HepG2 (cell line): ENCODE data around the gene NOL4L. TPM values are rescaled to one million over a fixed set of nuclear protein-coding genes. Genes with fewer than 3 reads are reported as not detected.
A peak's percentile ranks its signal among the peaks of the same experiment; 100 is the strongest.

Source experiments
- KAT2B ChIP-seq: fragments of 150-350 bp; IDR thresholded peaks from 2 replicates; pipeline ENCODE4 v1.6.1; 2014; ENCODE audit warnings: low read depth, low read length, borderline replicate concordance
- KLF16 ChIP-seq, 2 experiments: sonication (generic) in 1 of 2; formaldehyde crosslinking in 1 of 2; IDR thresholded peaks; 2 replicates each; pipeline versions ENCODE4 v1.6.1 to v1.8.0; 2016 to 2023; ENCODE audit warnings: missing genetic modification reagents in 2 of 2, missing compliant biosample characterization in 1 of 2
- LBX2 ChIP-seq: sonication (generic); formaldehyde crosslinking; IDR thresholded peaks from 2 replicates; pipeline ENCODE4 v1.5.0; 2020; ENCODE audit warnings: missing genetic modification reagents, mild to moderate bottlenecking, borderline replicate concordance
- NR2C2 ChIP-seq: sonication (generic); formaldehyde crosslinking; IDR thresholded peaks from 2 replicates; pipeline ENCODE4 v1.4.0; 2020; ENCODE audit warnings: missing genetic modification reagents, mild to moderate bottlenecking, moderate library complexity, borderline replicate concordance
- PHF21A ChIP-seq: sonication (generic); formaldehyde crosslinking; IDR thresholded peaks from 2 replicates; pipeline ENCODE4 v1.5.0; 2020; ENCODE audit warnings: mild to moderate bottlenecking, missing genetic modification reagents
- PPARG ChIP-seq: conservative IDR thresholded peaks from 2 replicates; pipeline ENCODE4 v1.6.1; 2016; ENCODE audit warnings: missing biosample characterization, missing genetic modification reagents
- PRMT3 ChIP-seq: sonication (generic); formaldehyde crosslinking; IDR thresholded peaks from 2 replicates; pipeline ENCODE4 v1.8.1; 2022; ENCODE audit warnings: low read depth, mild to moderate bottlenecking, moderate library complexity, missing genetic modification reagents, borderline replicate concordance
- PTBP1 ChIP-seq: fragments of 200-400 bp; formaldehyde crosslinking; IDR thresholded peaks from 2 replicates; pipeline ENCODE4 v1.6.1; 2018; ENCODE audit warnings: low read length, low read depth; ENCODE audit not compliant: poor library complexity, severe bottlenecking
- REPIN1 ChIP-seq: sonication (generic); formaldehyde crosslinking; IDR thresholded peaks from 2 replicates; pipeline ENCODE4 v1.8.0; 2022; ENCODE audit warnings: missing genetic modification reagents, low read depth, mild to moderate bottlenecking, borderline replicate concordance
- SP2 ChIP-seq: sonication (generic); formaldehyde crosslinking; IDR thresholded peaks from 2 replicates; pipeline ENCODE4 v1.5.1; 2020; ENCODE audit warnings: mild to moderate bottlenecking, missing genetic modification reagents
- THAP11 ChIP-seq: IDR thresholded peaks from 2 replicates; pipeline ENCODE4 v1.6.1; 2016; ENCODE audit warnings: missing biosample characterization, missing genetic modification reagents
- WIZ ChIP-seq: sonication (generic); formaldehyde crosslinking; IDR thresholded peaks from 2 replicates; pipeline ENCODE4 v1.5.1; 2020; ENCODE audit warnings: mild to moderate bottlenecking, missing genetic modification reagents
- ZNF121 ChIP-seq: sonication (generic); formaldehyde crosslinking; IDR thresholded peaks from 2 replicates; pipeline ENCODE4 v1.5.0; 2020; ENCODE audit warnings: mild to moderate bottlenecking, missing genetic modification reagents
- ZNF275 ChIP-seq: sonication (generic); formaldehyde crosslinking; IDR thresholded peaks from 2 replicates; pipeline ENCODE4 v1.8.0; 2022; ENCODE audit warnings: missing genetic modification reagents, mild to moderate bottlenecking, inconsistent platforms, borderline replicate concordance
- ZNF296 ChIP-seq: sonication (generic); formaldehyde crosslinking; conservative IDR thresholded peaks from 2 replicates; pipeline ENCODE4 v1.5.0; 2020; ENCODE audit warnings: mild to moderate bottlenecking, missing genetic modification reagents
- ZNF33A ChIP-seq: sonication (generic); formaldehyde crosslinking; IDR thresholded peaks from 2 replicates; pipeline ENCODE4 v1.5.1; 2020; ENCODE audit warnings: missing genetic modification reagents, mild to moderate bottlenecking, moderate library complexity, borderline replicate concordance
- ZNF543 ChIP-seq: sonication (generic); formaldehyde crosslinking; IDR thresholded peaks from 2 replicates; pipeline ENCODE4 v1.4.0; 2020; ENCODE audit warnings: mild to moderate bottlenecking, missing genetic modification reagents
- ZNF572 ChIP-seq: sonication (generic); formaldehyde crosslinking; IDR thresholded peaks from 2 replicates; pipeline ENCODE4 v1.5.1; 2020; ENCODE audit warnings: mild to moderate bottlenecking, missing genetic modification reagents
- ZNF770 ChIP-seq: sonication (generic); formaldehyde crosslinking; IDR thresholded peaks from 2 replicates; pipeline ENCODE4 v1.5.0; 2020; ENCODE audit warnings: mild to moderate bottlenecking, missing genetic modification reagents
- polyA plus RNA-seq, 8 experiments: library from polyadenylated mRNA; depleted of rRNA in 3 of 8; stranded (reverse) in 7 of 8; unstranded in 1 of 8; fragments of >200 nt; fragmentation: Illumina TruSeq in 4 of 8; extraction: Trizol in 4 of 8; gene quantifications; 2 replicates each; pipeline versions ENCODE4 v1.2.1 to v1.2.3, GENCODE V29; 2011 to 2016; ENCODE audit warnings: low read depth in 4 of 8, missing spikeins in 1 of 8, mixed read lengths in 1 of 8; ENCODE audit not compliant: insufficient read depth in 1 of 8
- total RNA-seq, 5 experiments: library from RNA; depleted of rRNA; stranded (reverse); fragments of >200 nt; fragmentation: Illumina TruSeq; extraction: Trizol; gene quantifications; 2 replicates each; pipeline ENCODE4 v1.2.3, GENCODE V29; 2016; ENCODE audit warnings: low read depth in 1 of 5
- TF ChIP-seq, protein P1 (sequence below): sonication (generic); formaldehyde crosslinking; IDR thresholded peaks from 2 replicates; pipeline ENCODE4 v1.4.0; 2020; ENCODE audit warnings: missing genetic modification reagents
- TF ChIP-seq, protein P2 (sequence below): IDR thresholded peaks from 2 replicates; pipeline ENCODE4 v1.6.1; 2016; ENCODE audit warnings: low read depth, control low read depth

The NOL4L gene
- total and polyA plus RNA-seq, 2 of the 13 experiments (the other 11 are each of a cell fraction or from before 2014, with no cell fraction given) = 16.6 to 35.4 TPM

GRCh38 chr20:32508775-32509119 is 76.4 kb downstream of the NOL4L start (continued):
- TF ChIP-seq ZNF770 (CRISPR knock-in tag) = no peak
- TF ChIP-seq KAT2B = no peak
- no peak for TF ChIP-seq WIZ (CRISPR knock-in tag)
- TF ChIP-seq PTBP1 = no peak
- 0 out of 2 replicates have a peak, but pooled peaks have one; percentile 60 for TF ChIP-seq ZNF572 (CRISPR knock-in tag)
- no peak for TF ChIP-seq THAP11 (CRISPR knock-in tag)
- TF ChIP-seq KLF16 (CRISPR knock-in tag; IDR thresholded peaks at IDR 0.05) = no peak
- no peak for TF ChIP-seq ZNF33A
- TF ChIP-seq, protein P1, sequence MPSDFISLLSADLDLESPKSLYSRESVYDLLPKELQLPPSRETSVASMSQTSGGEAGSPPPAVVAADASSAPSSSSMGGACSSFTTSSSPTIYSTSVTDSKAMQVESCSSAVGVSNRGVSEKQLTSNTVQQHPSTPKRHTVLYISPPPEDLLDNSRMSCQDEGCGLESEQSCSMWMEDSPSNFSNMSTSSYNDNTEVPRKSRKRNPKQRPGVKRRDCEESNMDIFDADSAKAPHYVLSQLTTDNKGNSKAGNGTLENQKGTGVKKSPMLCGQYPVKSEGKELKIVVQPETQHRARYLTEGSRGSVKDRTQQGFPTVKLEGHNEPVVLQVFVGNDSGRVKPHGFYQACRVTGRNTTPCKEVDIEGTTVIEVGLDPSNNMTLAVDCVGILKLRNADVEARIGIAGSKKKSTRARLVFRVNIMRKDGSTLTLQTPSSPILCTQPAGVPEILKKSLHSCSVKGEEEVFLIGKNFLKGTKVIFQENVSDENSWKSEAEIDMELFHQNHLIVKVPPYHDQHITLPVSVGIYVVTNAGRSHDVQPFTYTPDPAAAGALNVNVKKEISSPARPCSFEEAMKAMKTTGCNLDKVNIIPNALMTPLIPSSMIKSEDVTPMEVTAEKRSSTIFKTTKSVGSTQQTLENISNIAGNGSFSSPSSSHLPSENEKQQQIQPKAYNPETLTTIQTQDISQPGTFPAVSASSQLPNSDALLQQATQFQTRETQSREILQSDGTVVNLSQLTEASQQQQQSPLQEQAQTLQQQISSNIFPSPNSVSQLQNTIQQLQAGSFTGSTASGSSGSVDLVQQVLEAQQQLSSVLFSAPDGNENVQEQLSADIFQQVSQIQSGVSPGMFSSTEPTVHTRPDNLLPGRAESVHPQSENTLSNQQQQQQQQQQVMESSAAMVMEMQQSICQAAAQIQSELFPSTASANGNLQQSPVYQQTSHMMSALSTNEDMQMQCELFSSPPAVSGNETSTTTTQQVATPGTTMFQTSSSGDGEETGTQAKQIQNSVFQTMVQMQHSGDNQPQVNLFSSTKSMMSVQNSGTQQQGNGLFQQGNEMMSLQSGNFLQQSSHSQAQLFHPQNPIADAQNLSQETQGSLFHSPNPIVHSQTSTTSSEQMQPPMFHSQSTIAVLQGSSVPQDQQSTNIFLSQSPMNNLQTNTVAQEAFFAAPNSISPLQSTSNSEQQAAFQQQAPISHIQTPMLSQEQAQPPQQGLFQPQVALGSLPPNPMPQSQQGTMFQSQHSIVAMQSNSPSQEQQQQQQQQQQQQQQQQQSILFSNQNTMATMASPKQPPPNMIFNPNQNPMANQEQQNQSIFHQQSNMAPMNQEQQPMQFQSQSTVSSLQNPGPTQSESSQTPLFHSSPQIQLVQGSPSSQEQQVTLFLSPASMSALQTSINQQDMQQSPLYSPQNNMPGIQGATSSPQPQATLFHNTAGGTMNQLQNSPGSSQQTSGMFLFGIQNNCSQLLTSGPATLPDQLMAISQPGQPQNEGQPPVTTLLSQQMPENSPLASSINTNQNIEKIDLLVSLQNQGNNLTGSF = no peak
- TF ChIP-seq SP2 (CRISPR knock-in tag) = no peak
- TF ChIP-seq PRMT3 (CRISPR knock-in tag) = no peak
- 0 out of 2 replicates have a peak, but pooled peaks have one; percentile 65 for TF ChIP-seq LBX2 (CRISPR knock-in tag)
- no peak for TF ChIP-seq ZNF121 (CRISPR knock-in tag)
- TF ChIP-seq ZNF543 (CRISPR knock-in tag) = no peak
- no peak for TF ChIP-seq ZNF296
- no peak for TF ChIP-seq ZNF275 (CRISPR knock-in tag)
- TF ChIP-seq REPIN1 (CRISPR knock-in tag) = no peak
- no peak for TF ChIP-seq PPARG (CRISPR knock-in tag)
- TF ChIP-seq PHF21A (CRISPR knock-in tag) = no peak
- TF ChIP-seq, protein P2, sequence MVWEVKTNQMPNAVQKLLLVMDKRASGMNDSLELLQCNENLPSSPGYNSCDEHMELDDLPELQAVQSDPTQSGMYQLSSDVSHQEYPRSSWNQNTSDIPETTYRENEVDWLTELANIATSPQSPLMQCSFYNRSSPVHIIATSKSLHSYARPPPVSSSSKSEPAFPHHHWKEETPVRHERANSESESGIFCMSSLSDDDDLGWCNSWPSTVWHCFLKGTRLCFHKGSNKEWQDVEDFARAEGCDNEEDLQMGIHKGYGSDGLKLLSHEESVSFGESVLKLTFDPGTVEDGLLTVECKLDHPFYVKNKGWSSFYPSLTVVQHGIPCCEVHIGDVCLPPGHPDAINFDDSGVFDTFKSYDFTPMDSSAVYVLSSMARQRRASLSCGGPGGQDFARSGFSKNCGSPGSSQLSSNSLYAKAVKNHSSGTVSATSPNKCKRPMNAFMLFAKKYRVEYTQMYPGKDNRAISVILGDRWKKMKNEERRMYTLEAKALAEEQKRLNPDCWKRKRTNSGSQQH = no peak
- TF ChIP-seq NR2C2 (CRISPR knock-in tag) = no peak
